CD14-positive monocyte (primary cell): Measurements from ENCODE around the gene TTYH1. TPM values are rescaled to one million over a fixed set of nuclear protein-coding genes. Genes with fewer than 3 reads are reported as not detected.

Experiments used
- DNase-seq, 3 donors: peaks; one replicate each; pipeline ENCODE4 v3.0.0-alpha.2; 2011 to 2022
- H2AFZ ChIP-seq: 2 replicates; pipeline ENCODE4 v1.6.0; 2012; ENCODE audit warnings: mild to moderate bottlenecking, low read depth, low read length, inconsistent platforms; ENCODE audit not compliant: insufficient read depth, poor library complexity, severe bottlenecking
- H3K27ac ChIP-seq, 2 donors: 1 replicate in 1 of 2; 2 replicates in 1 of 2; pipeline ENCODE4 v1.5.1; 2012 to 2013; ENCODE audit warnings: low read length in 2 of 2, control low read depth in 1 of 2, inconsistent platforms in 1 of 2, low read depth in 1 of 2, mild to moderate bottlenecking in 1 of 2
- H3K27me3 ChIP-seq, 2 donors: one replicate each; pipeline versions ENCODE4 v1.6.0 to v1.6.1; 2011 to 2013; ENCODE audit warnings: low read length in 2 of 2; ENCODE audit not compliant: control insufficient read depth in 2 of 2, insufficient read depth in 2 of 2
- H3K36me3 ChIP-seq, 2 donors: replicated peaks in 1 of 2; 1 replicate in 1 of 2; 2 replicates in 1 of 2; pipeline versions ENCODE4 v1.5.1 to v1.6.1; 2012 to 2013; ENCODE audit warnings: low read length in 2 of 2, control low read depth in 1 of 2, inconsistent platforms in 1 of 2, mild to moderate bottlenecking in 1 of 2; ENCODE audit not compliant: insufficient read depth in 2 of 2, control insufficient read depth in 1 of 2
- H3K4me1 ChIP-seq, 2 donors: 1 replicate in 1 of 2; 2 replicates in 1 of 2; pipeline versions ENCODE4 v1.5.1 to v1.6.1; 2012 to 2013; ENCODE audit warnings: low read length in 2 of 2, control low read depth in 1 of 2, inconsistent platforms in 1 of 2, mild to moderate bottlenecking in 1 of 2, moderate library complexity in 1 of 2; ENCODE audit not compliant: insufficient read depth in 2 of 2, control insufficient read depth in 1 of 2
- H3K4me2 ChIP-seq: replicated peaks from 2 replicates; pipeline ENCODE3; 2012; ENCODE audit warnings: low read length, moderate library complexity, mild to moderate bottlenecking; ENCODE audit not compliant: poor library complexity, severe bottlenecking; ENCODE audit errors: extremely low read depth
- H3K4me3 ChIP-seq, 3 experiments: fragments of 200-600 bp in 1 of 3; sonication (generic) in 1 of 3; replicated peaks in 1 of 3; 1 replicate in 2 of 3; 2 replicates in 1 of 3; pipeline ENCODE4 v1.5.1; 2011 to 2013; ENCODE audit warnings: low read length in 3 of 3, mild to moderate bottlenecking in 3 of 3, control low read depth in 2 of 3, low read depth in 2 of 3, inconsistent platforms in 1 of 3, moderate library complexity in 1 of 3
- H3K79me2 ChIP-seq: 2 replicates; pipeline ENCODE4 v1.6.0; 2012; ENCODE audit warnings: mild to moderate bottlenecking, control low read depth, inconsistent platforms, low read length, moderate library complexity; ENCODE audit not compliant: insufficient read depth
- H3K9ac ChIP-seq: 2 replicates; pipeline ENCODE4 v1.6.0; 2017; ENCODE audit warnings: low read length, mild to moderate bottlenecking; ENCODE audit not compliant: insufficient read depth, poor library complexity, severe bottlenecking
- H3K9me3 ChIP-seq, 2 donors: replicated peaks in 1 of 2; 1 replicate in 1 of 2; 2 replicates in 1 of 2; pipeline versions ENCODE4 v1.5.1 to v1.6.1; 2012 to 2013; ENCODE audit warnings: low read length in 2 of 2, control low read depth in 1 of 2; ENCODE audit not compliant: control insufficient read depth in 1 of 2, insufficient read depth in 1 of 2
- H4K20me1 ChIP-seq: 2 replicates; pipeline ENCODE4 v1.6.0; 2012; ENCODE audit warnings: mild to moderate bottlenecking, low read length, control low read depth, moderate library complexity; ENCODE audit not compliant: insufficient read depth
- H3K27ac Mint-ChIP-seq, 7 donors: one replicate each; pipeline ENCODE4 v1.8.0; 2020; ENCODE audit warnings: mild to moderate bottlenecking in 7 of 7, mixed read lengths in 7 of 7, moderate library complexity in 6 of 7, inconsistent platforms in 2 of 7
- H3K27me3 Mint-ChIP-seq, 3 donors: one replicate each; pipeline ENCODE4 v1.8.0; 2021 to 2022; ENCODE audit warnings: low read depth in 3 of 3, mild to moderate bottlenecking in 3 of 3, mixed read lengths in 3 of 3, moderate library complexity in 3 of 3, inconsistent platforms in 1 of 3
- H3K36me3 Mint-ChIP-seq, 2 donors: one replicate each; pipeline ENCODE4 v1.8.0; 2020; ENCODE audit warnings: mixed read lengths in 2 of 2, inconsistent platforms in 1 of 2, mild to moderate bottlenecking in 1 of 2
- H3K4me1 Mint-ChIP-seq: one replicate; pipeline ENCODE4 v1.8.0; 2020; ENCODE audit warnings: mild to moderate bottlenecking, mixed read lengths
- H3K4me3 Mint-ChIP-seq, 2 donors: one replicate each; pipeline ENCODE4 v1.8.0; 2020; ENCODE audit warnings: mild to moderate bottlenecking in 2 of 2, mixed read lengths in 2 of 2, moderate library complexity in 1 of 2
- H3K9me3 Mint-ChIP-seq, 7 donors: one replicate each; pipeline ENCODE4 v1.8.0; 2020 to 2022; ENCODE audit warnings: mixed read lengths in 7 of 7, mild to moderate bottlenecking in 6 of 7, moderate library complexity in 6 of 7, inconsistent platforms in 2 of 7
- WGBS: methylation state at CpG from one replicate; pipeline ENCODE4 v1.1.5; 2013; ENCODE audit warnings: missing lambda C conversion rate; ENCODE audit not compliant: insufficient coverage; 5-methylcytosine and 5-hydroxymethylcytosine counted together
- intact Hi-C, 2 donors: fragments of 100-400 bp; cut with micrococcal nuclease; formaldehyde crosslinking; loops; one replicate each; pipeline versions ENCODE4 v1.15.0 to v1.15.1; 2023
- polyA plus RNA-seq, 3 donors: library from polyadenylated mRNA; depleted of rRNA in 1 of 3; unstranded in 2 of 3; stranded (reverse) in 1 of 3; fragments of 300-500 nt in 2 of 3; fragments of >200 nt in 1 of 3; fragmentation: Illumina TruSeq in 2 of 3; gene quantifications; 1 replicate in 2 of 3; 2 replicates in 1 of 3; pipeline ENCODE4 v1.2.3, GENCODE V29; 2012 to 2021
- TF ChIP-seq, protein P1 (sequence below): fragments of 200-600 bp; IDR thresholded peaks from one replicate; pipeline ENCODE4 v1.8.0; 2022; ENCODE audit warnings: antibody characterized with exemption, mild to moderate bottlenecking

TTYH1 gene
- polyA plus RNA-seq, 3 donors = not detected

DNA sequence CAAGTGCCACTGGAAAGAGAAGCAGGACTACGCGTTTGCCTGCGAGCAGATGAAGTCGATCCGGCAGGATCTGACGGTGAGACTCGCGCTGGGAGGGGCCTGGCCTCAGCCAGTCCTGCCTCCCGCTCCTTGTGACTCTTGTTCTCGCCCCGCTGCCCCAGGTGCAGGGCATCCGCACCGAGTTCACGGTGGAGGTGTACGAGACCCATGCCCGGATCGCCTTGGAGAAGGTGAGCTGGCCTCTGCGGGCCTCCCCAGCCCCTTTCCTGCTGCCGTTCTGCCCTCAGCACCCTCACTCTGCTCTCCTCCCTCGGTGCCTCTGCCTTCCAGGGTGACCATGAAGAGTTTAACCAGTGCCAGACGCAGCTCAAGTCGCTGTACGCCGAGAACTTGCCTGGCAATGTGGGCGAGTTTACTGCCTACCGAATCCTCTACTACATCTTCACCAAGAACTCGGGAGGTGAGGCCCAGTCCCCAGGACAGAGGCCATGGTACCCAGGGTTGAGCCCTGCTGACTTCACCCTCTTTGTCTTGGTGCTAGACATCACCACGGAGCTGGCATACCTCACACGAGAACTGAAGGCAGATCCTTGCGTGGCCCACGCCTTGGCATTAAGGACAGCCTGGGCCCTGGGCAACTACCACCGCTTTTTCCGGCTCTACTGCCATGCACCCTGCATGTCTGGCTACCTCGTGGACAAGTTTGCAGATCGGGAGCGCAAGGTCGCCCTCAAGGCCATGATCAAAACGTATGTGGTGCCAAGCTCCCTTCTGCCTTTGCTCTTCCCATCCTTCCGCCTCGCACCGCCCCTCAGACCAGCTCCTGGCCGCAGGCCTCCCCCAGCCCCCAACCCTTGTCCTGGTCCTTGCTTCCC, 42.7 kb downstream of the TTYH1 start:
- Mint-ChIP-seq H3K27ac (peak overlapping the region in 3 of 7 donors; percentile 18 to 70 (median 26)), H3K4me1 (peaks cover 21% of the 10 kb centered on the region), H3K4me3 (no peak overlapping the region), H3K9me3 (peaks cover 0 to 2% (median 0%) of the 10 kb centered on the region in 7 donors), H3K27me3 (peaks cover 0 to 3% (median 0%) of the 10 kb centered on the region in 3 donors), H3K36me3 (peaks cover 77 to 86% of the 10 kb centered on the region in 2 donors)
- H3K79me2 ChIP-seq = peaks cover 67% of the 10 kb centered on the region
- no peak overlapping the region for H2AFZ ChIP-seq
- no peaks in the 10 kb centered on the region for H3K9me3 ChIP-seq
- H3K9ac ChIP-seq = no peak overlapping the region
- no peaks in the 10 kb centered on the region for H3K27me3 ChIP-seq
- H3K4me2 ChIP-seq = no peak overlapping the region
- H3K27ac ChIP-seq = no peak overlapping the region
- H4K20me1 ChIP-seq = peaks cover 99% of the 10 kb centered on the region
- no peak overlapping the region for H3K4me3 ChIP-seq
- H3K4me1 ChIP-seq = peaks cover 19 to 21% of the 10 kb centered on the region in 2 donors
- H3K36me3 ChIP-seq = peaks cover 91 to 92% of the 10 kb centered on the region in 2 donors
- TF ChIP-seq, protein P1, sequence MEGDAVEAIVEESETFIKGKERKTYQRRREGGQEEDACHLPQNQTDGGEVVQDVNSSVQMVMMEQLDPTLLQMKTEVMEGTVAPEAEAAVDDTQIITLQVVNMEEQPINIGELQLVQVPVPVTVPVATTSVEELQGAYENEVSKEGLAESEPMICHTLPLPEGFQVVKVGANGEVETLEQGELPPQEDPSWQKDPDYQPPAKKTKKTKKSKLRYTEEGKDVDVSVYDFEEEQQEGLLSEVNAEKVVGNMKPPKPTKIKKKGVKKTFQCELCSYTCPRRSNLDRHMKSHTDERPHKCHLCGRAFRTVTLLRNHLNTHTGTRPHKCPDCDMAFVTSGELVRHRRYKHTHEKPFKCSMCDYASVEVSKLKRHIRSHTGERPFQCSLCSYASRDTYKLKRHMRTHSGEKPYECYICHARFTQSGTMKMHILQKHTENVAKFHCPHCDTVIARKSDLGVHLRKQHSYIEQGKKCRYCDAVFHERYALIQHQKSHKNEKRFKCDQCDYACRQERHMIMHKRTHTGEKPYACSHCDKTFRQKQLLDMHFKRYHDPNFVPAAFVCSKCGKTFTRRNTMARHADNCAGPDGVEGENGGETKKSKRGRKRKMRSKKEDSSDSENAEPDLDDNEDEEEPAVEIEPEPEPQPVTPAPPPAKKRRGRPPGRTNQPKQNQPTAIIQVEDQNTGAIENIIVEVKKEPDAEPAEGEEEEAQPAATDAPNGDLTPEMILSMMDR = no peak
- 96% methylated on average over 42 of the region's 42 CpGs for WGBS
- intact Hi-C loops = no loop called here
- no peak for DNase-seq

DNA sequence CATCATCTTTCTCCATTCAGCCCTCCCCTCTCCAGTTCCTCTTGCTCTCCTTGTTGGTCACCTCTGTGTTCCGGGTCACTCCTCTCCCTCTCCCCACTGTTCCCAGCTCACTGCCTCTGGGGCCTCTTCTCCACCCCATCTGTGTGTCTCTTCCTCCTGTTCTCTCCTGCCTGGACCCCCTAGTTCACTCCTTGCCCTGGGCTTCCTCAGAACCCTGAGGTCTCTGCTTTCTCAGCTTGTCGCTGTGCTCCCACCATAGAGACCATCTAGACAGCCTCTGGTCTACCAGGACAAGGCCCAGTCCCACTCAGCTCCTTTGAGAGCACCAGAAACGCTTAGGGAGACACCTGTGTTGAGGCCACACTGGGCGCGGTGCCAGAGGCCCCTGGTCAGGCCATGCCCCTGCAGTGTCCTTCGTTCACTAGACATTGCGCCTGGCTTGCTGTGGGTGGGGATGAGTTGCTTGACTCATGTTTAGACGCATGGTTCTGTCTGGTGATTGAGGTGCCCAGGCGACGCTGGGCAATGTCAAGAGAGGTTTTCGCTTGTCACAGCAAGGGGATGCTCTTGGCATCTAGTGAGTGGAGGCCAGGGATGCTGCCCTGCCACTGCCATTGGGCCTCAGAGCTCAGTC, 43.5 kb downstream of the TTYH1 start:
- no peak overlapping the region for H2AFZ ChIP-seq
- H3K9ac ChIP-seq = no peak overlapping the region
- Mint-ChIP-seq H3K27me3 (peaks cover 0 to 3% (median 0%) of the 10 kb centered on the region in 3 donors), H3K9me3 (peaks cover 0 to 3% (median under 1%) of the 10 kb centered on the region in 7 donors), H3K4me1 (peaks cover 24% of the 10 kb centered on the region), H3K4me3 (no peak overlapping the region), H3K27ac (peak overlapping the region in 3 of 7 donors; percentile 23 to 72 (median 26)), H3K36me3 (peaks cover 69 to 78% of the 10 kb centered on the region in 2 donors)
- H3K27ac ChIP-seq = no peak overlapping the region
- H3K27me3 ChIP-seq = no peaks in the 10 kb centered on the region
- WGBS = 97% methylated on average over 11 of the region's 11 CpGs
- H3K9me3 ChIP-seq = no peaks in the 10 kb centered on the region
- peaks cover 23 to 28% of the 10 kb centered on the region in 2 donors for H3K4me1 ChIP-seq
- H3K4me3 ChIP-seq = no peak overlapping the region
- H4K20me1 ChIP-seq = peaks cover 91% of the 10 kb centered on the region
- TF ChIP-seq, protein P1 = no peak
- intact Hi-C loops = no loop called here
- peaks cover 59% of the 10 kb centered on the region for H3K79me2 ChIP-seq
- DNase-seq = no peak
- H3K36me3 ChIP-seq = peaks cover 84% of the 10 kb centered on the region in 2 donors
- no peak overlapping the region for H3K4me2 ChIP-seq
